T follicular helper cell (primary cell): ENCODE results near the gene ZNF236.

Experiments used
- DNase-seq: peaks from one replicate; pipeline ENCODE4 v3.0.0-alpha.2; 2020; ENCODE audit warnings: low read depth

The ZNF236 gene

DNA sequence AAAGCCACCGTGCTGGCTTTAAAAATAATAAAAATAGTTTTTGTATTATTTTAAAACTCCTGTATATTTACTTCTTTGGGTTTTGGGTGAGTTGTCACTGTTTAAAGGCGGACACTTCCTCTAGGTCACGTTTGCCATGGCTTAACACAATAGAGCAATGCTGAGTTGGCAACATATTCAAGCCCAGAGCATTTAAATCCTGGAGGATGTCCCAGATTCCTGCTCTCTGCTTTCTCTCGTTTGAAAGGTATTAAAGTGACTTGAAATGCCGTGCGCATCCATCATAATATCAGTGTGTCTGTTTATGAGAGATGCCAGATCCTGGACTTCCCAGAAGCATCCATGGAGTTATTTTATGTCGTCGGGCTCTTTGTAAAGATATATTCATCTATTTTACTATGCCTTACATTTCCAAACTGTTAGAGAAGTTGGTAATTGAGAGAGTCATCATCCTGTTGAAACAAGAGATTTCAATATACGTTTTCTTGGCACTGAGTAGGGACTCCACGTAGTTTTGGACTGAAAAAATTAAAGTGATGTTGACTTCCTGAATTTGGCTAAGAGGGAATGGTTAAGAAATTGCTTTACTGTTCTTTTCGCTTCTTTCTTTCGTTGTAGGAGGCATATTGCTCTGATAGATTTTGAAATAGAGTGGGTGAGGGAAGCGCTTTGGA is 150.6 kb downstream of the ZNF236 start:
- no peak for DNase-seq

DNA sequence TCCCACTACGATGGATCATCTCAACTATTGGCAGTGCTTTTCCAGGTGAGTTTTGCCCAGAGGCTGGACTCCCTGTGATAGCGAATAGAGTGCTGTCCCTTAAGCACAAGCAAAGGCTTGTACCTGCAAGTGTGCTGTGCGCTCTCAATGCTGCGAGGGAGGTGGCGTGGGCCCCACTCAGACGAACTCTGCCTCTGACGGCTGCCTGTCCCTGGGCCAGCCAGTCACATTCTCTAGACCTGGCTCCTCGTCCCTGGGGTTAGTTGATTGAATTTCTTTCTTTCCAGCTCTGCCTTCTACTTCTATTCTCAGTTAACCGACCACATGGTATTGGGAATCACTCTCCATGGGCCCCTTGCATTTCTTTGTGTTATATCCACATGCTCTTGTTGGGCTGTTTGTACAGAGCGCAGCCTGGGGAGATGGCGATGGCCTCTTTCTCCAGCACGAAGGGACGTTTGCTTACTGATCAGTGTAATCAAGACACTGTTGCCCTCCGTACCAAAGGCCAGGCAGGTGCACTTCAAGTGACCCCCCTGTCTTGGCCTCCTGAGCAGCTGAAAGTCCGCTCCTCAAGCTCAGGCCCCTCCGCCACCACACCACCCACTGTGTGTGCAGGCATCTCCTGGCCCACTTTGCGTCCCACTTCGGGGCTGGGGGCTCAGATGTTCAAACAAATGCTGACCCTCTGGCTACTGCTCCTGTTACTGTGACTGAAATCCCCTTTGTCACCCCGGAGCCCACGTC is 151.3 kb downstream of the ZNF236 start:
- DNase-seq: no peak

DNA sequence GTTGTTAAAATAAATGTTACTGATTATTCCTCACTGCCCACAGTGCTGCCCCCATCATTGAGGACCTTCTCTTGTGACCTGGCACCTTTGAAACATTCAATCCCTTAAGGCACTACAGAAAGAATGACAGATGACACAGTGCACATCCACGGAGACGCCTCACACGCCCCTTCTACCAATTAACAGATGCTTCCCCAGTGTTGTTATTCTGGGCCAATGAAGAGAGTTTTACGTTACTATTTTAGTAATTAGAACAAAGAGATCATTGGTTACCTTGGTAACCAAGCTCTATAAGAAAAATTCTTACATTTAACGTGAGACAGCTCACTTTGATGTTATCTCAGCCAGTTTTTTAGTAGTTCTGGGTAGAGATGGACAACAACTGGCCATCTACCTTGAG is 152.0 kb downstream of the ZNF236 start:
- no peak for DNase-seq

DNA sequence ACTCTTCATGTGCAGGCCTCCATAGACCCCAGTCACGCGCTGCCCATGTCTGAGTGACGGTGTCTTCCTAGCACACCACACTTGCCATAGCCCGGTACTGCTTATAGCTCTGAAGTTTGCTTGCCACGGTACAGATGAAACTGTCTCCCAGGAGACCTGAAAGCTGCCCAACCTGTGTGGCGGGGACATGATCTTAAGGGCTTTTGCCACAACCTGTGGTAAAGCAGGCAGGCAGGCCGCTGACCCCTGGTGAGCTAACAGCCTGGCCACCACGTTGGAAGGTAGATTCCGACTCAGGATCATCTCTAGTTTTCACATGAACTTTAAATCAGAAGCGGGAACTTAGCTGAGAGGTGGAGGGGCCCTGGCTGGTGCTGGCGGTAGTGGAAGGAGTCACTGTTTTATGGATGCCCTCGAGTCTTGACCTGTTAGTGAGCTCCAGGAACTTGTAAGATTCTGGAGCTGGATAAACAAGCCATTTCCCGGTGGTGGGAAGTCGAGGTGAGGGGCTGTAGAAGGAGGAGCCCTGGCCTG is 153.3 kb downstream of the ZNF236 start:
- no peak for DNase-seq

DNA sequence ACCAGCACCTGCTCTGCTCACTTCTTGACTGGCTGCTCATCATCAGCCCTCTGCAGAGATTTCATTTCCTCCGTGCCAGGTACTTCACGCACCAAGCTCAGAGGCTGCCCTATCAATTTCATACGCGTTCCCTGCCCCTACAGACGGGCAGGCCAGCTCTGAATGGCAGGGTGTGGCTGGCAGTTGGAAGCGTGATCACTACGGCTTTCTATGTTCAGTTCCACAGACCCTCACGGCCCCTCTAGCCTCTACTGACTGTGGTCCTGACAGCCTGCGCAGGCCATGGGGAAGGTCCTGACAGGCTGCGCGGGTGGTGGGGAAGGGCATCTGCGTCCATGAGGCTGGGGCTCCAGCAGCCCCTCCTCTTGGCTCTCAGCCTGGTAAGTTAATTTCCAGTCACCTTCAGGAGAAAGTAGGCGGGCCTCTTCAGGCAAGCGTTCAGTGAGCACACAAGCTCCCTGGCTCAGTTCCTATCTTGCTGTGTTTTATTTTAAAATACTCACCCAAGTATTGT is 154.8 kb downstream of the ZNF236 start:
- DNase-seq: no peak

DNA sequence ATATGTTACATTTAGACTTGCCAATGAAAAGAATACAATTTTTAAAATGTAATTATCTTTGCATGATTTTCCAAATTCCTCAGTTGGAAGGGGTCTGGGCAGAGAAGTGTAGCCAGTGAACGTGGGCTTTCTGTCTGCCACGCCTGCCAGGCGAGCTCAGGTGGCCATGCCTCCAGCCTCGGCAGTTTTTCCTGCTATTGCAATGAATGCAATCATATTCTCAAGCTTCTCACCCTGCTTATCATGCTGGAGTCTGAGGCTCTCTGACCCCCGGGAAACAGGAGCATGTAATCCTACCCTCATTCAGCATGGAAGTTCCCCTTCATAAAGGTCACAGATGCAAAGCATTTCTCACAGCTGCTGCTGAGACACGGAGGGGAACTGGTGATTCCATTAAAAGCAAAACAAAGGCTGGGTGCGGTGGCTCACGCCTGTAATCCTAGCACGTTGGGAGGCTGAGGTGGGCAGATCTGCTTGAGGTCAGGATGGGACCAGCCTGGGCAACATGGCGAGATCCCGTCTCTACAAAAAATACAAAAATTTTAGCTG is 155.4 kb downstream of the ZNF236 start:
- DNase-seq: no peak

DNA sequence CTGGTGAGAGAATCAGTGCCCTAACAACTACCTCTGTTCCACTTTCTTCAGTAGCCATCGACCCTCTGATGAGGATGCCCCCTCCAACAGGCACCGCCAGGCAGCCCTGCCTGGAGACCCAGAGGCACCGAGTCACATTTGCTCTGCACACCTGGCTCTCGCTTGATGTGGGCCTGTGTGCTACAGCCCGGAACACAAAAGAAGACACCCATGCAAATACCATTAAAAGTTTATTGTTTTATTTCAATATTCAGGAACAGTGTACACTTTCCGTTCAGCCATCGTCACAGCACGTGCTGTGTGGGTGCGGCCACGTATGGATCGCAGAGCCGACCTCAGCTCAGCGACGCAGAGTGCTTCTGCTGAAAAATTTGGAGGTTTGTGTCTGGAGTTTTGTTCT is 156.3 kb downstream of the ZNF236 start:
- DNase-seq: no peak

DNA sequence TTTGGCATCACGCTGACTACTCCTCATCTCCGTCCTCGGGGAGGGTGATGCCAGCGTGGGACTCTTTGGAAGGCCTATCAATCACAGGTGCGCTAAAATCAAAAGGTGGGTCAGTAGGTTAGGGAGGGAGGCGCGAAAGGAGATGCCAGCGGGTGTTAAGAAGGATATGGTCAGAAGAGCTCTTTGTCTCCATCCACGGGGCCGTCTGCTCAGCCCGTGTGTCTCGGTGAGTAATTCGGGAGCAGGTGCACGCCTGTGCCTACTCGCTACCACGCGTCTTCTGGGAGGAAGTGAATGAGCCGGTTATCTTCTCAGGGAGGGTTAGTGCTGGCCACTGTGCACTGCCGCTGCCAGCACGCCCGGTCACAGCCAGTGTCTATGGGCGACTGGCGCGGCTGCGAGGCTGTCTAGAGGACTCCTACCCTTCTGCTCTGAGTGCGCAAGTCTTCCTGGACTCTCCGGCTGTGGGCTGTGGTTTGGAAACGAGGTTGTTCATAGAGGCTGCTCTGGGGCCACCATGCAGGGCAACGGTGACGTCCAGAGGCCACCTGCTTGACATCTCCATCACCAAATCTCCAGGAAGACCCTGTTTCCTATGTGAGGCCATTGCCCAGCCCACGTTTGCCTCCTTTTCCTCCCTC is 156.9 kb downstream of the ZNF236 start:
- DNase-seq: no peak

DNA sequence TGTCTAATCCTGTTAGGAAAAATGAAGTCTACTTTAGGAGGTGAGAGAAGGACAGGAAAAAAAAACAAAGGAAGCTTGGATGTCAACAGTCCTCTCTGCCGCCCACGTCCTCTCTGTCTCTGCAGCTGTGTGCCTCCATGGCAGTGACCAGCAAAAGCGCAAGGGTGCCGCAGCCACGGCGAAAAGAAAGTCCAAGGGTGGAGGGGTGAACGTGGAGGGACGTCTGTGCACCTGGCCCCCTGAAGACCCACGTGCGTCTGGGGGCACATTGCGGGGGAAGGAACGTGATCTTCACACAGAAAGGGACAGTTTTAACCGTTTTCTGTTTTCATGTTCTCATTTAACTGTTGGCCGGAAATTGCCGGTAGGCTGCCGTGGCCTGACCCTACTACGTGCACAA is 157.5 kb downstream of the ZNF236 start:
- DNase-seq: no peak

DNA sequence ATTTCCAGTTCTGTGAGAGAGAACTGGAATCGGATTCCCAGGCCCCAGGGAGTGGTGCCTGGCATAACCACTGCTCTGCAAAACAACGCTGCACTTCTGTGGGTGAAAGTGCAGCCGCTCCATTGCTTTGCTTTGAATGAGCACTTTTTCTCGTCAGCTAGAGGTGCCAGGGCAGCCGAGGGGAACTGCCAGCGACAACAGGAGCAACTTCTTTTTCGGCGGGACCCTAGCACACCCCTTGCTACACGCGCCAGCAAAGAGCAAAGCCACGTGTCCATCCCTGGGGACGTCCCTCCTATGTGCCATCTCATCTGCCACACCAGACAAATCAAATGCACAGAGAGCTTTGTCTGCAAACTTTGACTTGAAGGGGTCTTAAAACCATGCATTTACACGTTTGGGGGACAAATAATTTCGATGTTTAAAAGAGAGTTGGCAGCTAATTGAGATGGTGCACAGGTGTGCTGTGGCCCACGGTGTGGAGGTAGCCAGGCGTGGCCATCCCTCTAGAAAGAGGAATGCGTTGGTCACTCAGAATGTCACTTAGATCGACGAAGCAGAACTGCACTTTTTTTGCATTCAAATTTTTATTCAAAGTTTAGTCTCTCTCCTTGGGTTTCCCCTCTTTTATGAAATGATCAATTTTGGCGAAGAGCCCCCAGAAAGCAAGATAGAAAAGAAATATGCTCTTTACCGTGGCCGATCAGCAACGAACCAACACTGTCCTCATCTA is 158.5 kb downstream of the ZNF236 start:
- no peak for DNase-seq

DNA sequence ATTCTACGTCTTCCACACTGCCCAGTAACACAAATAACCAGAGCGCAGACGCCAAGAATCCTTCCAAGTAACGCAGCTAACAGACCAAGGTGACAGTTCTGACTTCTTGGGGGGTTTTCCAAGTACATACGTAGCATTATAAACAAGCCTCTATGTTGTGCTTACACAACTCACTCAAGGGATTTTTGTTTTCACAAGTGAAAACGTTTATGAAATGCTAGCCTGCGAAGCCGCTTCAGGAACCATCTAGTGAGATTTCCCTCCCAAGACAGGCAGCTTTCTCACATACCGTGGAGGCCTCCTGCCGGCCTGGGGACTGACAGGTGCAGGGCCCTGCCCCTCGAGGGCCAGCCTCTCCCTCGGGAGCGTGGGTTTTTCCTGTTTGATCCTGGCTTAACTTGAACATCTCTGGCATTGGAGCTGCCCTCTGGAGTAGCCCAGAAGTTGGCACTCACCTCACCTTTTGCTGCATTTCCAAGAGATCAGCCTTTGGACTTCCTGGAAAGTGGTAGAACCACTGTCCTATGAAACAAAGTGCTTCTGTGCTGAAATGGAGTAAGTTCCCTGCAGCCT is 159.1 kb downstream of the ZNF236 start:
- no peak for DNase-seq

DNA sequence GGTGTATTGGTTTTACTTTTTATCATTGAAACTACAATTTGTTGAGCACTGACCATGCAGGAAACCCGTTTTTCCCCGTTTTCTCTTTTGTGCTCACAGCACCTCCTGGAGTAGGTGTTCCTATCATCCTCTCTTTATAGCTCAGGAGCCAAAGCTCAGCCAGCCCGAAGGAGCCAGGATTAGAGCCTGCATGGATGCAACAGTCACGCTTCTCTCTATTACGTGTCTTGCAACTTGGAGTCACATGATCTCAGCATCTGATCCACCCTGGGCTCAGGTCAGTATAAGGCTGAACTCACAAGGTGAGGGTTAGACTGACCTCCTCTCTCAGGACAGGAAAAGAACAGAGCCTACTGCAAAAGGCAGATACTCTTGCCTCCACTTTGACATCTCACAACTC is 159.7 kb downstream of the ZNF236 start:
- no peak for DNase-seq

DNA sequence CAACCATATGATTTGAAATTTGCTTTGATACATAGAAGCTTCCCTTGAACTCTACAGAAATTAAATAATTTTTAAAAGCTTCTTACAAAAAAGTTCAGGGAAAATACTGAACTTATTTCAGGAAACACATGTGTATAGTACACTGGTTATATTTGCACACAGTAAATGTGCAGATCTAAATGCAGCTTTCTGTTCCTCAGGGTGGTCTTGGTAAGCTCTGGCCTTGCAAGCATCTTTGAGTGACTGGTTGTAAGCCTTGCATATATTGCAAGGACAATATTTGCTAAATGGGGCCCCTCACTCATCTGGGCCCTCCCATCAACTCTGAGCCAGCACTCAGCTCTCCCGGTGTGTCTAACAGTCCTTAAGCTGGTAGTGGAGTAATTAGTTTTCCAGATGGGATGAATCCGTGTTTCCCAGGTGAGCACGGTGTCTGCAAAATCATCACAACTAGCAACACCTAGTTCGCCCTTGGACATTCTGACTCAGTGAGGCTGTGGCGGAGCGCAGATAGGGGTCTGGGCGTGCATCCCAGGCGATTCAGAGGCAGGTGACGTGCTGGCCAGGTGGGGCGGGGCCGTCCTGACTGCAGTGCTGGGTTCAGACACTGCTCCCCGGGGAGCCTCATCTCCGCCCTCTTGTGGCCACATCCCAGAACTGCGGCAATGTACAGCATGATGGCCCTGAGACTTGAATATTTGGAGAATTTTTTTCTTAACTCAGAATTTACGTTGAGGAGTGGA is 160.7 kb downstream of the ZNF236 start:
- peak; percentile 75 for DNase-seq

DNA sequence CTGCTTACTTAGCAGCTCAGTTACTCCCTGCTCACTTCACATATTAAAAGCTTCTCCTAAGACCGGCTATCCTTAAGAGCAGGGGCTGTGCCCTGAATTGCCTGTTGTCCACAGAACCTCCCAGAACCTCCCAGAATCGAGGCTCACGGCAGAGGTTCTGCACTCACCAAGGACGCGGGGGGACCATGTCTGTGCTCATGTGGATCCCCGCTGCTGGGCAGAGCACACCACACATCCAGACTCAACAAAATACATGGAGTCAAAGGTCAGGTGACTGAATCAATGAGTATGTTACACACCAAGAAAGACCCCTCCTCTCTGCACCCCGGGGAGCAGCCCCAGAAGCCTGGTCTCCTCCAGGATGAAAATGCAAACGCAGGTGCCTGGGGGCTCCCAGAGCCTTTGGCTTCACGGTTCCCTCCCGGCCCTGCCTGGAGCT is 161.3 kb downstream of the ZNF236 start:
- DNase-seq: no peak

DNA sequence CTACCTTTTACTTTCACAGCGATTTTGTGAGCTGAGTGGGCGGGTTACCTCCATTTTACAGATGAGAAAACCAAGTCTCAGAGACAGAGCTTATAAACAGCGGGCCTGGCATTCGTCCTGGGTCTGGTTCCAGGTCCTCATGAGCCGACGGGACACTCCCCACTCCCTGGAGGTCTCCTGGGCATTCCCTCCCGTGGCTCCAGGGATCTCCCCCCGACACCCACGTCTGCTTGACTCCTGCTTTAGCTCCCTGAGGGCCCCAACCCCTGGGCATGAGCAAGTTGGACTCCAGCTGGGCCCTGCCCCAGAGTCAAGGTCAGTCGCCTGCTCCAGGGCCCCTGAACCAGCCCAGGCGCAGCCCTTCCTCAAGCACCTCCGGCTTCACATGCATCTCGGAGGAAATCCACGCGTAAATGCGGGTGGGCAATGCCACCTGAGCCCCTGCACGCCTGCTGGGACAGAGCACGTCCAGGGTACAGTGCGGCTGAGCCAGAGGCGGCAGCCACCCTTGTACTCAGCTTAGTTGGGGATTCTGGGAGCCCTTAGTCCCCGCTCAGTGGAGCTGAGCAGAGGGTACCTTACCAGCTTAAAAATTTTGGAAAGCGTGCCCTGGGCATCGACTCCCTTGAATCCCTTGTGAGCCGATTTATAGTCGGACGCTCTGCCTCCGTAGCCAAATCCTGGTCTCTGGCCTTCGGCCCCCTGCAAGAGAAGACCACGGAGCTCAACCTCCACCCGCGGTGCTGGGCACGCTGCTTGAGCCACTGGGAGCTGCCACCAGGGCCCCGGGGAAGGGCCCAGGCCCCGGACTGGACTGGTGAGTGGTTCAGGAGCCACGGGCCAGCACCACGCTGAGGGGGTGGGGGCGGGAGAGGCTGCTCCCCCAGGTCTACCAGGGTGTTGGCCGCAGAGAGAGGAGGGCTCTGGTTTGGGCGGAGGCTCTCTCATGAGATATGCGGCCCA is 162.1 kb downstream of the ZNF236 start:
- DNase-seq: no peak

DNA sequence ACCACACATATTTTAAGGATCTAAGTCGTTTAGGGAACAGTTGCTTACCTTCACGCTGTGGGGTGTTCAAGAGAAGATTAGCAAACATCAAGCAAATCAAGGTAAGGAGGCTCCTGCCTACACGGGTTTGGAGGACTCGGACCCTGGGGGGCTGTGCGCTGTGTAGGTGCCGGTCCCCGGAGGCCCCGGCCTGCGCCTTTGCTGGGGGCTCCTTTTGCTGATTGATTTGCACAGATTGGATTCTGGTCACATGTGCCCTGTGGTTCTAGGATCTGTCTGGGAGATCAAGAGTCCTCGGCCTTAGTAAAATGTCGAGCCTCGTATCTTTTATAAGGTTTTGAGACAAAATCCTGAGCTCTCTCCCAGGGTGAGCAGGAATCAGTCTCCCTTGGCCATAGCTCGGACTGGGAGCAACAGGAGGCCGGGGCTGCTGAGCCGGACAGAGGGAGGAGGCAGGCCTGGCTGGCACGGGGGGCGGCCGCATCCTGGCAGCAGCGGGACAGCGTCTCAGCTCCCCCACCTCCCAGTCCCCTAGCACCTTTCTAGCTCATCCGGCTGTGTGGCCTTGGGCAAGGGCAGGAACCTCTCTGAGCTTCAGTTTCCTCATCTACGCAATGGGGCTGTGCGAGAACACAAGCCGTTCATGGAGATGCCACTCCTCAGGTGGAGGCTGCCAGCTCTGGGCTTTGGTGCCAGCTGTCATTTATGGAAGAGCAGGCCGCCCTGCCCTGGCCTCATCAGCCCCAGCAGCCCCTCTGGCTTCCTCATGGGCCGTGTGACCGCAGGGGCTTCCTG is 163.0 kb downstream of the ZNF236 start:
- no peak for DNase-seq

DNA sequence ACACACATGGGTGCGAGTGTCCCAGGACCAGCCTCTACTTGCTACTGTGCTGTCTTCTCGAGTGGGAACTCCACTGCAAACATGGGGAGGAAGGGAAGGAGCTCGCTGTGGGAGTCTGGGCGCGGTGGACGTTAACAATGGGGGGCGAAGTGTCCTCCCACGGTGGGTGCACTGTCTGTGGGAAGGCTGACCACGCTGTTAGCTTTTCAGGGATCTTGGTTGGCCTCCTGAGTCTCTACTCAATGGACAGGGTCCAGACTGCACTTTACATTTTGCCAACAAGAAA is 163.5 kb downstream of the ZNF236 start:
- no peak for DNase-seq

DNA sequence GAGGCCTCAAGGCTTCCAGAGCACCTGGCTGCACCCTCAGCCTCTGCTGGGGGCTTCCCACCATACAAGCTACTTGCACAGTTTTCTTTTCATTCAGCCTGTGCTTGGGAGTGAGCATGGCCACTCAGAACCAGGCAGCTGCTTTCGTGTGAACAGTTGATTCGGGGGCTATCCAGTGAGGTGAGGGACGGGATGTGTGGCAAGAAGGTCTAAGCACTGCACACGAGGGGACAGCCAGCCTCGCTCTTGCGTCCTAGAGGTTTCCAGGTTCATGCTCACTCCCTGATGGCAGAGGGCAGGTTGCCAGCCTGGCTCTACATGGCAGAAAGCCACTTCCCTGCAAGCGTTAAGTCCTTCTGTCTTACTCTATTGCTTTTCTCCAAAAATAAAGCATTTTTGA is 164.0 kb downstream of the ZNF236 start:
- DNase-seq: no peak
